Endothelial cell of umbilical vein (primary cell): ENCODE measurements around the gene DHX29.

ENCODE experiments used
- CTCF ChIP-seq, 2 donors: IDR thresholded peaks; 1 replicate in 1 of 2; 2 replicates in 1 of 2; pipeline ENCODE4 v1.5.1; 2011; ENCODE audit warnings: low read length in 2 of 2, mild to moderate bottlenecking in 2 of 2, moderate library complexity in 2 of 2, control low read depth in 1 of 2, inconsistent platforms in 1 of 2, low read depth in 1 of 2; ENCODE audit not compliant: insufficient read depth in 1 of 2; ENCODE audit errors: extremely low read depth in 1 of 2
- POLR2A ChIP-seq: IDR thresholded peaks from 2 replicates; pipeline ENCODE4 v1.6.1; 2012; ENCODE audit warnings: low read depth, mild to moderate bottlenecking, control low read depth, low read length
- POLR2AphosphoS5 ChIP-seq: IDR thresholded peaks from 2 replicates; pipeline ENCODE4 v1.6.1; 2012; ENCODE audit warnings: low read depth, mild to moderate bottlenecking, control low read depth, low read length, moderate library complexity; ENCODE audit not compliant: insufficient read depth

GRCh38 chr5:55222092-55222984, 85.2 kb downstream of the DHX29 start:
- TF ChIP-seq CTCF (IDR thresholded peaks at IDR 0.05; ENCODE audit: extremely low read depth in 1 of 2, insufficient read depth in 1 of 2, low read depth in 1 of 2, low read length in 2 of 2) (no peak), POLR2A (no peak), POLR2AphosphoS5 (no peak)
